ENCODE results near the gene XAB2.

XAB2 gene

GRCh38 chr19:7575434-7576040, 53.8 kb downstream of the XAB2 start:
- no peak for DNase-seq

- DNase-seq: no peak
Measured at GRCh38 chr19:7570761-7571160, 58.6 kb downstream of the XAB2 start.
